ENCODE results near the gene DUSP10.

GRCh38 chr1:221728037-221728505, 13.8 kb downstream of the DUSP10 start:
- TF ChIP-seq CTCF (conservative IDR thresholded peaks at IDR 0.05; ENCODE audit: low read length) = no peak
- no peak for TF ChIP-seq EZH2phosphoT487 (IDR thresholded peaks at IDR 0.05; ENCODE audit: borderline replicate concordance, low read depth, low read length)

Data from OCI-LY7 (cell line).